HCT116 (cell line): Measurements from ENCODE around the gene PKD2L1. TPM values are rescaled to one million over a fixed set of nuclear protein-coding genes. Genes with fewer than 3 reads are reported as not detected.

Experiments
- ATAC-seq: fragments of 200-7000 bp; cut with Tn5 transposase; 2 replicates; pipeline ENCODE4 v1.9.1; 2020; ENCODE audit warnings: mild to moderate bottlenecking, moderate library complexity
- BruUV-seq: library from RNA; stranded (reverse); fragments of 400-500 nt; replicated peaks from 2 replicates; lab custom pipeline; 2021; lab: Mats Ljungman, UMichigan
- CTCF ChIA-PET: fragments of 300-600 bp; sonication (Branson Sonifier 250); formaldehyde crosslinking; loops from one replicate; lab custom pipeline; 2021; ENCODE audit warnings: antibody characterized with exemption; lab: Charles Lee
- POLR2A ChIA-PET: fragments of 300-600, 350-600 bp; sonication (Branson Sonifier 250); formaldehyde crosslinking; loops from one replicate; lab custom pipeline; 2021; ENCODE audit warnings: antibody characterized with exemption; lab: Charles Lee
- RAD21 ChIA-PET, 2 experiments: fragments of 300-600 bp; sonication (Branson Sonifier 250); formaldehyde crosslinking; loops; one replicate each; lab custom pipeline; 2023; ENCODE audit warnings: low total read pairs in 2 of 2; ENCODE audit not compliant: uncharacterized antibody in 2 of 2, unreplicated experiment in 2 of 2, low non-redundant PET in 1 of 2; lab: Charles Lee
- DNase-seq: peaks from one replicate; pipeline ENCODE4 v3.0.0-alpha.2; 2010; ENCODE audit warnings: low read depth, low spot score
- H2AFZ ChIP-seq: fragments of 200-600 bp; shearing (Covaris generic), sonication (generic); 2 replicates; pipeline ENCODE4 v1.6.1; 2017; ENCODE audit warnings: low read depth, mixed run types, mixed read lengths, antibody characterized with exemption, low read length; ENCODE audit not compliant: poor library complexity, severe bottlenecking
- H3K27ac ChIP-seq: 2 replicates; pipeline ENCODE4 v1.5.1; 2012; ENCODE audit warnings: low read depth, low read length
- H3K27me3 ChIP-seq: fragments of 200-600 bp; sonication (generic); 2 replicates; pipeline ENCODE4 v1.6.1; 2016; ENCODE audit warnings: mixed run types, low read length, mixed read lengths; ENCODE audit not compliant: insufficient read depth
- H3K36me3 ChIP-seq, 2 experiments: fragments of 200-500 bp in 1 of 2; fragments of 200-600 bp in 1 of 2; sonication (Bioruptor generic) in 1 of 2; sonication (generic) in 1 of 2; 2 replicates each; pipeline versions ENCODE4 v1.5.1 to v1.6.1; 2014 to 2016; ENCODE audit warnings: low read length in 2 of 2, inconsistent platforms in 1 of 2, mixed read lengths in 1 of 2, mixed run types in 1 of 2; ENCODE audit not compliant: insufficient read depth in 2 of 2, control insufficient read depth in 1 of 2
- H3K4me1 ChIP-seq, 2 experiments: fragments of 200-600 bp in 1 of 2; sonication (generic) in 1 of 2; 2 replicates each; pipeline versions ENCODE4 v1.5.1 to v1.6.1; 2012 to 2017; ENCODE audit warnings: low read length in 2 of 2, inconsistent platforms in 1 of 2, mild to moderate bottlenecking in 1 of 2, mixed read lengths in 1 of 2, mixed run types in 1 of 2, moderate library complexity in 1 of 2; ENCODE audit not compliant: insufficient read depth in 2 of 2, control insufficient read depth in 1 of 2
- H3K4me2 ChIP-seq: fragments of 200-600 bp; sonication (generic); 2 replicates; pipeline ENCODE4 v1.6.1; 2017; ENCODE audit warnings: mixed run types, low read length, mixed read lengths
- H3K4me3 ChIP-seq, 2 experiments: fragments of 200-600 bp in 1 of 2; sonication (generic) in 1 of 2; replicated peaks in 1 of 2; 2 replicates each; pipeline ENCODE4 v1.5.1; 2011 to 2016; ENCODE audit warnings: low read length in 2 of 2, control low read depth in 1 of 2, low read depth in 1 of 2, mild to moderate bottlenecking in 1 of 2, mixed read lengths in 1 of 2, mixed run types in 1 of 2
- H3K79me2 ChIP-seq: fragments of 200-600 bp; sonication (generic); 2 replicates; pipeline ENCODE4 v1.6.1; 2017; ENCODE audit warnings: mild to moderate bottlenecking, mixed run types, low read length, moderate library complexity, mixed read lengths; ENCODE audit not compliant: insufficient read depth
- H3K9ac ChIP-seq: fragments of 200-600 bp; sonication (generic); 2 replicates; pipeline ENCODE4 v1.6.1; 2016; ENCODE audit warnings: low read length, mixed read lengths
- H3K9me2 ChIP-seq: fragments of 200-600 bp; sonication (generic), shearing (Covaris generic); 2 replicates; pipeline ENCODE4 v1.6.1; 2017; ENCODE audit warnings: mixed run types, mild to moderate bottlenecking, moderate library complexity; ENCODE audit not compliant: insufficient read depth
- H3K9me3 ChIP-seq, 2 experiments: fragments of 200-500 bp in 1 of 2; fragments of 200-600 bp in 1 of 2; sonication (Bioruptor generic) in 1 of 2; sonication (generic) in 1 of 2; 2 replicates each; pipeline ENCODE4 v1.6.1; 2014 to 2017; ENCODE audit warnings: low read length in 2 of 2, mixed read lengths in 2 of 2, inconsistent platforms in 1 of 2, low read depth in 1 of 2, mild to moderate bottlenecking in 1 of 2, mixed run types in 1 of 2, moderate library complexity in 1 of 2; ENCODE audit not compliant: control insufficient read depth in 1 of 2, insufficient read depth in 1 of 2
- H4K20me1 ChIP-seq: fragments of 200-600 bp; sonication (generic), shearing (Covaris generic); 2 replicates; pipeline ENCODE4 v1.6.1; 2017; ENCODE audit warnings: mixed run types, mild to moderate bottlenecking, moderate library complexity; ENCODE audit not compliant: insufficient read depth
- CTCF ChIP-seq, 3 experiments: fragments of 200-600 bp in 1 of 3; sonication (generic) in 1 of 3; IDR thresholded peaks in 2 of 3; conservative IDR thresholded peaks in 1 of 3; 2 replicates each; pipeline ENCODE4 v1.5.1; 2012 to 2017; ENCODE audit warnings: low read depth in 2 of 3, low read length in 2 of 3, antibody characterized with exemption in 1 of 3, borderline replicate concordance in 1 of 3, control low read depth in 1 of 3, mild to moderate bottlenecking in 1 of 3, mixed read lengths in 1 of 3, mixed run types in 1 of 3, moderate library complexity in 1 of 3; ENCODE audit not compliant: insufficient read depth in 1 of 3
- POLR2A ChIP-seq: IDR thresholded peaks from 2 replicates; pipeline ENCODE4 v1.7.0; 2011; ENCODE audit warnings: borderline replicate concordance; ENCODE audit not compliant: insufficient read depth, insufficient read length; ENCODE audit errors: extremely low read depth
- POLR2AphosphoS5 ChIP-seq: IDR thresholded peaks from 2 replicates; pipeline ENCODE4 v1.6.1; 2011; ENCODE audit warnings: mild to moderate bottlenecking, low read depth, low read length, moderate library complexity
- RAD21 ChIP-seq: IDR thresholded peaks from 2 replicates; pipeline ENCODE4 v1.6.1; 2012; ENCODE audit warnings: low read depth, mild to moderate bottlenecking
- TCF7L2 ChIP-seq: IDR thresholded peaks from 2 replicates; pipeline ENCODE4 v1.7.0; 2011; ENCODE audit warnings: borderline replicate concordance, inconsistent platforms; ENCODE audit not compliant: insufficient read depth, insufficient read length; ENCODE audit errors: extremely low read depth
- YY1 ChIP-seq: IDR thresholded peaks from 2 replicates; pipeline ENCODE4 v1.6.1; 2011; ENCODE audit warnings: low read length, low read depth, moderate library complexity, mild to moderate bottlenecking; ENCODE audit not compliant: insufficient replicate concordance; ENCODE audit errors: extremely low read depth
- ZFX ChIP-seq: fragments of 450-650 bp; IDR thresholded peaks from 2 replicates; pipeline ENCODE4 v1.6.1; 2017
- intact Hi-C: fragments of 100-400 bp; cut with micrococcal nuclease; formaldehyde crosslinking; loops from 2 replicates; pipeline ENCODE4 v1.10.0; 2022
- total RNA-seq: library from RNA; stranded (reverse); gene quantifications from one replicate; pipeline ENCODE4 v1.2.1, GENCODE V29; 2021; ENCODE audit not compliant: unreplicated experiment

The PKD2L1 gene
- total RNA-seq, 1 experiment from 2014 or later, result 0.17 TPM

- Histone ChIP-seq H3K27ac (peak within 1 kb of the TSS; percentile 96), H3K36me3 (peaks cover 37 to 40% of the 10 kb centered on the region in 2 experiments), H3K27me3 (no peaks in the 10 kb centered on the region), H3K9me3 (no peaks in the 10 kb centered on the region), H3K9ac (peak within 1 kb of the TSS; percentile 84), H3K4me1 (peaks cover 44 to 54% of the 10 kb centered on the region in 2 experiments), H3K9me2 (no peaks in the 10 kb centered on the region), H2AFZ (no peak within 1 kb of the TSS), H3K4me2 (peak within 1 kb of the TSS; percentile 95), H3K79me2 (peaks cover 50% of the 10 kb centered on the region), H4K20me1 (no peaks in the 10 kb centered on the region), H3K4me3 (peak within 1 kb of the TSS; percentile 92)
- ATAC-seq, result peak; percentile 88
- no peak for TF ChIP-seq RAD21
- peak; percentile 5 for TF ChIP-seq YY1
- peak; percentile 42; the same call in 1 of the 2 replicates for TF ChIP-seq ZFX
- TF ChIP-seq POLR2AphosphoS5, result peak; percentile 91
- peak; percentile 71 for TF ChIP-seq TCF7L2
- no peak for TF ChIP-seq CTCF (IDR thresholded peaks at IDR 0.05 in 2 of 3, conservative IDR thresholded peaks at IDR 0.05 in 1 of 3; ENCODE audit: borderline replicate concordance in 1 of 3, insufficient read depth in 1 of 3, low read depth in 2 of 3, low read length in 2 of 3)
- TF ChIP-seq POLR2A, result peak; percentile 74
- BruUV-seq, result no TSS peak
- POLR2A ChIA-PET, result interaction anchor here (0.7 to 4.5 kb wide), 8 partner anchors 13 to 651 kb away, joined by 3 to 52 read pairs (median 6); no protein-coding TSS in a partner anchor
- intact Hi-C loops, result loop anchor here (1.0 to 10.0 kb wide), 2 partner anchors 26 to 668 kb away; no protein-coding TSS in a partner anchor
- RAD21 ChIA-PET, result interaction anchor here (0.7 to 2.7 kb wide), 7 partner anchors 24 to 185 kb away, joined by 3 to 16 read pairs (median 9); no protein-coding TSS in a partner anchor
- CTCF ChIA-PET, result interaction anchor here (0.5 to 2.7 kb wide), 9 partner anchors 13 to 172 kb away, joined by 3 to 21 read pairs (median 5); no protein-coding TSS in a partner anchor
- DNase-seq, result peak; percentile 89
Observed at GRCh38 chr10:100346765-100347567, 16.9 kb upstream of the PKD2L1 start, which contains the start of gene SCD. Gene SCD, plus strand, starts transcription at chr10:100347233. Its CDS starts 272 bp downstream, at chr10:100347505.
